T-helper 2 cell (primary cell): ENCODE measurements around the gene CD81.
A peak's percentile ranks its signal among the peaks of the same experiment; 100 is the strongest.

Experiments
- DNase-seq, 5 experiments: peaks; one replicate each; pipeline versions ENCODE4 v3.0.0 to v3.0.0-alpha.2; 2012 to 2022

The CD81 gene

DNA sequence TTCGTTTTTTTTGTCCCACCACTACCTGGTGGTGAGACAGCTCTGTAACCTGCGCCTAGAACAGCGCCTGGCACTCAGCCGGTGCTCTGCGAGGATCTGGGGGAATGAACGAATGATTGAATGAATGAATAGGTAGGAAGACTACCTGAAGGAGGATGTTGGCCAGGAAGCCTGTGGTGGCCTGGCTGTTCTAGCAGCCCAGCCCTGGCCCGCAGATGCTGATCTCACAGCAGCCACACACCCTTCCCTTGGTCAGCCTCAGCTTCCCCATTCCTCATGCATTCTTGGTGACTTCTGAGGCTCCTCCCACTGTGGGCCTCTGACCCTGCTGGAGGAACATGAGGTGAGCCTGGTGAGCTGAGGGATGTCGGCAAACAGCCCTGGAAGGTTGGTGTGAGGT is 63.5 kb downstream of the CD81 start:
- DNase-seq, result no peak

DNA sequence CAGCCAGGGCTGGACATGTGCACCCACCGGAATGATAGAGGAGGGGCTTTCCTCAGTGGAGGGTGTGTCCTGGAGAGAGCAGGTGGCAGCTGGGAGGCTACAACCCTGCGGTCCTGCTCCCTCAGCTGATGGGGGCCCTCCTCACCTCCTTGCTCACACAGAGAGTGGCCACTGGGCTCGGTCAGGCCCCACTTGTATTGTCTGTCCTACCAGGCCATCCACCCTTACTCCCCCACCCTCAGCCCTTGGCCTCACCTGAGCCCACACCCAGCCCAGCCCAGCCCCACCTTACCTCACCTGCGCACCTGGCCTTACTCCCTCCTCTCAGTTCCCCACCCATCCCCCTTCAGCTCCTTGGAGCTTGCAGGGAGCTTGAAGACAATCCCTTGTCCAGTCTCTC is 64.1 kb downstream of the CD81 start:
- DNase-seq, result no peak

DNA sequence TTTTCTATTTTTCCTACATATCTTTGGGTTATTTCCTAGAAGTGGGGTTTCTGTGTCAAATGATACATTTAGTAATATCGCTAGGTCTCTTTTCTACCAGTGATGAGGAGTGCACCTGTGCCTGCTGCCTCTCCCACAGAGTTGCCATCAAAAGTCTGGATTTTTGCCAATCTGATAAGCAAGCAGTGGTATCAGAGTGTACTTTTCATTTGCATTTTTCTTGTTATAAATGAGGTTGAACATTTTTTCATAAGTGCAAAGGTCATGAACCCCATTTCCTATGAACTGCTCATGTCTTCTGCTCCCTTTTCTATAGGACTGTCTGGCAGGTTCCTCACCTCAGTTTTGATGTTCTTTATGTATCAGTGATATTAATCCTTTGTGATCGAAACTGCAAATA is 65.5 kb downstream of the CD81 start:
- peak in 2 of 5 experiments; percentile 35 to 45 for DNase-seq

DNA sequence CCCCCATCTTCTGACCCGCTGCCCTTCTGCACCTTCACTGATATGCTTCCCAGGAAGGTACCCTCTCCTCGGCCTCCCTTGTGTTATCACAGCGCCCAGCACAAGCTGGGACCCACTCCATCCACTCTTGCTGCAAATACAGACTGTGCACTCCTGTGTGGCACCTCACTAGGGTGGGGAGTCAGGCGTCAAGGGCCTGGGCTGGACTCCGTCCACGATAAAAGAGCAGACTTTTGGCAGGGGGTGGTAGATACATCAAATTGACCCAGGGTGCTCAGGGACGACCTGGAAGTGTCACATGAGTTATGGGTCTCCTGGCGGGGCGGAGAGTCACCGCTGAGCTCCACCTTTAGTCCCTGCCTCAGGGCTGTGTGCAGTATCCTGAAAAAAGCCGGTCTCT is 66.3 kb downstream of the CD81 start:
- no peak for DNase-seq

DNA sequence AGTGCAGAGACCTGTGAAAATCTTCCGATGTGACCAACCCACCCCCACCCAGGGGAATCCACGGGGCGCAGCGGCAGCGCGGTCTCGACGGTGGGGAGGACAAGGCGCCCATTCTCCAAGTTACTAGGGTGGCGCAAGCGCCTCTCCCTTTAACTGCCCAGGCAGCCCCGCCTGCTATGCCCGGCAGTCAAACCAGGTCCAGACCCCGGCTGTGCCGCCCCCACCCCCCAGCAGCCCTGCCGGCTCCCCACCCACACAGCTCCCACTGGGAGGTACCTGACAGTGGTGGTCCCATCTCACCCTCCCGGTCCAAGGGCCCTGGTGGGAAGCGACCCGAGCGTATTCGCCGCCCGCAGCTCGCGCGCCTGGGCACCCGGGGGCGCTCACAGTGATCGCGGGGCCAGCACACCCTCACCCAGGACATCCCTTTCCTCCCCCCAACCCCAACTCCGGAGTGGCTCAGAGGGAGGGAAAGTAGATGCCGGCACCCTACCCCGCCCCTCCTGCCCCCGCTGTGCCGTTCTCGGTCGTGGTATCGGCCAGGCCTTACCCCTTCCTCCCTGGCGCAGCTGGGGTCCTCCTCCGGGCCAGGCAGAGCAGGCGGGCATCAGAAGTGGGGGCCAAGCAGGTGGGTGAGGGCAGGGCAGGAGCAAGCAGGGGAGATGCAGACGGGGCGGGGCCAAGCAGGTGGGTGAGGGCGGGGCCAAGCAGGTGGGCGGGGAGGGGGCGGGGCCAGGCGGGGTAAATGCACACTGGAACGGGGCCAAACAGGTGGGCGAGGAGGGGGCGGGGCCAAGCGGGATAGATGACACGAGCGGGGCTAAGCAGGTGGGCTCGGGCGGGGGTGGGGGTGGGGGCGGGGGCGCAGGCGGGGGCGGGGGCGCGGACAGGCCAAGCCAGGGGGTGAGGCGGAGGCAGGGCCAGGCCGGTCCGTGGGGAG is 67.0 kb downstream of the CD81 start, which contains the start of gene TRPM5:
Gene TRPM5 (minus strand): TSS at position 634 of the 940 bp plus-strand sequence. CDS start 21,478 bp downstream, outside the sequence.
- DNase-seq, result peak in 4 of 5 experiments; percentile 33 to 70 (median 62)

DNA sequence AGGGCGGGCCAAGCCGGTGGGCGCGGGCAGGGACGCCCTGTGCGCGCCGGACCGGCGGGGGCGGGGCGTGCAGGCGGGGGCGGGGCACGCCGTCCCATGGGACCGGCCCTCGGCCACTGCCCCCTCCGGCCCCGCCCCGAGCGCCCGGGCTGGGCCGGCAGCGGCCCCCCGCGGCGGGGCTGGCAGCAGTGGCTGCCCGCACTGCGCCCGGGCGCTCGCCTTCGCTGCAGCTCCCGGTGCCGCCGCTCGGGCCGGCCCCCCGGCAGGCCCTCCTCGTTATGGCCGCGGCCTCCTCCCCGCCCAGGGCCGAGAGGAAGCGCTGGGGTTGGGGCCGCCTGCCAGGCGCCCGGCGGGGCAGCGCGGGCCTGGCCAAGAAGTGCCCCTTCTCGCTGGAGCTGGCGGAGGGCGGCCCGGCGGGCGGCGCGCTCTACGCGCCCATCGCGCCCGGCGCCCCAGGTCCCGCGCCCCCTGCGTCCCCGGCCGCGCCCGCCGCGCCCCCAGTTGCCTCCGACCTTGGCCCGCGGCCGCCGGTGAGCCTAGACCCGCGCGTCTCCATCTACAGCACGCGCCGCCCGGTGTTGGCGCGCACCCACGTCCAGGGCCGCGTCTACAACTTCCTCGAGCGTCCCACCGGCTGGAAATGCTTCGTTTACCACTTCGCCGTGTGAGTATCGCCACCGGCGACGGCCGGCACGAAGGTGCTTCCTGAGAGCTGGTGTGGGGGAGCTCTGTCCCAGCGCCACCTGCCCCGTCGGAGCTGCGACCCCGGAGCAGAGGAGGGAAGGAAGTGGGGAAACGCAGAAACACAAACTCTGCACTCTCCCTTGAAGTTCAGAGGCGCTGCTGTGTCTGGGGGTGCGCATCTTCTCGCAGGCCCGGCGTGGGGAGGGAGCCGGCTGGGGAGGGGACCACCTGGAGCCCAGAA is 68.0 kb downstream of the CD81 start, which contains the start of gene KCNQ1:
Gene KCNQ1 (plus strand): TSS at position 188 of the 925 bp plus-strand sequence. CDS start 91 bp downstream, at position 279.
- peak in 3 of 5 experiments; percentile 23 to 32 (median 30) for DNase-seq

DNA sequence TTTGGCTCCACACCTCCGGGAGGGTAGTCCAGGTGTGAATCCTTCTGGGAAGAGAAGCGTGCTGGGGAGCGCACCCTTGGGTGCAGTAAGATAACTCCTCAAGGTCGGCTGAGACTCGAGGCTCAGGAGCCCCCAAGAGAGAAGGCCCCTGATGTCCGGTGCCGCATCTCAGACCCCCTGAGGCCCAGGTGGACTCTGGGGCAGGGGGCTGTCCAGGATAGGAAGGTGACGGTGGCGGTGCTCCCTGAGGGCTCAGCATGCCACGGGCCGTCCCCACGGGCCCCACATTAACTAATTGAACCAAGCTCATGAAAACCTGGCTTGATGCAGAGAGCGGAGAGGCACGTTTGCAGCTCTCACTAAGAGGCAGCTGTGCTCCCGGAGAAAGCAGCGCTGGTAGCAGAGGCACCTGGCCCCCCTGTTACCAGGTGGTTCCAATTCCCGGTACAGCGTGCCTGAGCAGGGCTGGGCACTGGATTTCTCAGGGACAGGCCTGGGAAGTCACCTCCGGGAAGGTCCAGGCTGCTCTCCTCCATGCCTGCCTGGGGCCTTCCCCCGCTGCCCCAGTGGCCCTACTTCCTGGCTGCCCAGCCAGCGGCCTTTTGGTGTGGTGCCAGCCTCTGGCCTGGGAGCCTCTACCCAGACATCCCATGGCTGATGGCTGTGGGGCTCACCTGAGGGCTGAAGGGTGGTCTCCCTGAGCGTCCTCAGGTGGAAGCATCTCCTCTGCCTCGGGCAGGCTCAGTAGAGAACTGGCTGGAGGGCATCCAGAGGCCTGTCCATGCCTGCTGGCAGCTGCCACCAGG is 68.8 kb downstream of the CD81 start:
- DNase-seq, result no peak

DNA sequence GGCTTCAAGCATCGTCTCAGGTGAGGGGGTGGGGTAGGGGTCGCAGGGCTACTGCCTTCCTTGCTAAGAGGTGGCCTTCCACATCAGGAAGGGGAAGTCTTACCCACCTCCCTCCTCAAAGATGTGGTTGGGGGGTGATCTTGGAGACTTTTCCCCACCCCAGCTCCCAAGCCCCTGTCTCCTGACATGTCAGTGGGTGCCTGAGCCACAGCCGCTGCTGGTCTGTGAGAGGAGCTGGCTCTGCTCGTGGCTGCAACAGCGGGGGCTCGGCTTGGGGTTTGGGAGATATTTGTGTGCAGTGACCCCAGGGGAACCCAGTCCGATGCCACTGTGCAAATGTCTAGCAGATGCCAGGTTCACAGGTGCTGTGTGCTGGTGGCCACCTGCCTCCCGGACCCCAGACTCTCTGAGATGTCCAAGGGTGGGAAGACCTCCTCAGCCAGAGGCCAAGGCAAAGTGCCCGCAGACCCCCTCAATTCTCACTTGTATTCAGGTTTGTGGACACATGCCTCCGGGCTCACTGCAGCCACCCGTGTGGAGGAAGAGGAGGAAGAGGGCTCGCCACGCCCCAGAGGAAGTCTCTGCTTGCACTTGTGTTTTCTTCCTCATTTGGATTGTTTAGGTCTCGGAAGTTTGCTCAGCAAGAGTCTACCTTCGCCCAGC is 69.6 kb downstream of the CD81 start:
- DNase-seq, result peak in 1 of 5 experiments; percentile 40
